GM12878 (cell line): ENCODE measurements around the gene CYBB. TPM values are rescaled to one million over a fixed set of nuclear protein-coding genes. Genes with fewer than 3 reads are reported as not detected.
A peak's percentile ranks its signal among the peaks of the same experiment; 100 is the strongest.

Experiments used
- BACH1 ChIP-seq: fragments of 450-650 bp; IDR thresholded peaks from 2 replicates; pipeline ENCODE4 v1.6.1; 2017; ENCODE audit warnings: mild to moderate bottlenecking, borderline replicate concordance
- BCL11A ChIP-seq: IDR thresholded peaks from 2 replicates; pipeline ENCODE4 v1.6.1; 2011; ENCODE audit warnings: low read depth, low read length
- BHLHE40 ChIP-seq, 2 experiments: fragments of 450-650 bp in 1 of 2; IDR thresholded peaks; 2 replicates each; pipeline ENCODE4 v1.6.1; 2011 to 2017; ENCODE audit warnings: low read depth in 2 of 2, borderline replicate concordance in 1 of 2, improper control_type of control experiment in 1 of 2, low read length in 1 of 2, mild to moderate bottlenecking in 1 of 2
- CBX3 ChIP-seq: fragments of 200-600 bp; sonication (generic); IDR thresholded peaks from 2 replicates; pipeline ENCODE4 v1.6.1; 2016; ENCODE audit warnings: low read depth, borderline replicate concordance
- CHD1 ChIP-seq: IDR thresholded peaks from 2 replicates; pipeline ENCODE4 v1.6.1; 2012; ENCODE audit warnings: low read depth, low read length, improper control_type of control experiment
- CTCF ChIP-seq, 3 experiments: IDR thresholded peaks in 2 of 3; conservative IDR thresholded peaks in 1 of 3; 2 replicates each; pipeline ENCODE4 v1.5.1; 2011; ENCODE audit warnings: low read depth in 3 of 3, low read length in 3 of 3, mild to moderate bottlenecking in 3 of 3, control low read depth in 2 of 3, moderate library complexity in 2 of 3, inconsistent platforms in 1 of 3, mixed read lengths in 1 of 3; ENCODE audit not compliant: control insufficient read depth in 2 of 3, insufficient read depth in 1 of 3; ENCODE audit errors: extremely low read depth in 1 of 3
- DPF2 ChIP-seq: fragments of 450-650 bp; IDR thresholded peaks from 2 replicates; pipeline ENCODE4 v1.6.1; 2017; ENCODE audit warnings: mild to moderate bottlenecking
- ELK1 ChIP-seq: IDR thresholded peaks from 2 replicates; pipeline ENCODE4 v1.6.1; 2012; ENCODE audit warnings: low read depth, low read length, improper control_type of control experiment
- HDAC2 ChIP-seq: fragments of 200-600 bp; sonication (generic); IDR thresholded peaks from 2 replicates; pipeline ENCODE4 v1.6.1; 2017
- HDGF ChIP-seq: fragments of 450-650 bp; IDR thresholded peaks from 2 replicates; pipeline ENCODE4 v1.6.1; 2016; ENCODE audit warnings: antibody characterized with exemption
- IRF4 ChIP-seq: IDR thresholded peaks from 2 replicates; pipeline ENCODE4 v1.6.1; 2011; ENCODE audit warnings: low read depth, low read length
- MTA2 ChIP-seq: fragments of 450-650 bp; IDR thresholded peaks from 2 replicates; pipeline ENCODE4 v1.6.1; 2016; ENCODE audit warnings: low read depth, mild to moderate bottlenecking, moderate library complexity
- MYC ChIP-seq: IDR thresholded peaks from 2 replicates; pipeline ENCODE4 v1.6.1; 2011; ENCODE audit warnings: mild to moderate bottlenecking, low read length, moderate library complexity, inconsistent platforms; ENCODE audit not compliant: insufficient read depth, insufficient replicate concordance, insufficient read length, severe bottlenecking
- NFIC ChIP-seq: IDR thresholded peaks from 2 replicates; pipeline ENCODE4 v1.6.1; 2012; ENCODE audit warnings: low read depth, mild to moderate bottlenecking, inconsistent platforms, low read length, moderate library complexity
- NR2C1 ChIP-seq: fragments of 450-650 bp; IDR thresholded peaks from 2 replicates; pipeline ENCODE4 v1.6.1; 2017; ENCODE audit warnings: antibody characterized with exemption, mild to moderate bottlenecking, moderate library complexity
- PAX8 ChIP-seq: fragments of 450-650 bp; IDR thresholded peaks from 2 replicates; pipeline ENCODE4 v1.6.1; 2017; ENCODE audit warnings: mild to moderate bottlenecking, moderate library complexity
- PKNOX1 ChIP-seq: fragments of 450-650 bp; IDR thresholded peaks from 2 replicates; pipeline ENCODE4 v1.6.1; 2016; ENCODE audit warnings: mild to moderate bottlenecking
- SMARCA5 ChIP-seq: fragments of 450-650 bp; IDR thresholded peaks from 2 replicates; pipeline ENCODE4 v1.6.1; 2017; ENCODE audit warnings: mild to moderate bottlenecking
- ZBED1 ChIP-seq: IDR thresholded peaks from 2 replicates; pipeline ENCODE4 v1.6.1; 2016; ENCODE audit warnings: borderline replicate concordance
- ZBTB11 ChIP-seq: fragments of 450-650 bp; formaldehyde crosslinking; IDR thresholded peaks from 2 replicates; pipeline ENCODE4 v1.5.0; 2022; ENCODE audit warnings: mild to moderate bottlenecking, missing genetic modification characterization
- ZBTB33 ChIP-seq: fragments of 450-650 bp; IDR thresholded peaks from 2 replicates; pipeline ENCODE4 v1.6.1; 2017; ENCODE audit warnings: mild to moderate bottlenecking
- polyA plus RNA-seq, 11 experiments: library from polyadenylated mRNA; depleted of rRNA in 4 of 11; unstranded in 6 of 11; stranded (reverse) in 5 of 11; fragments of >200 nt; fragmentation: Nextera tagmentation in 4 of 11; fragmentation: Illumina TruSeq in 1 of 11; extraction: Ambion mirVana in 4 of 11; extraction: Trizol in 1 of 11; gene quantifications; 1 replicate in 1 of 11; 2 replicates in 10 of 11; pipeline versions ENCODE4 v1.2.1 to v1.2.3, GENCODE V29; 2011 to 2016; ENCODE audit warnings: inconsistent platforms in 2 of 11, missing spikeins in 2 of 11, low read depth in 1 of 11
- total RNA-seq, 4 experiments: library from RNA; depleted of rRNA in 3 of 4; stranded (reverse); fragments of >200 nt in 3 of 4; fragmentation: Illumina TruSeq in 1 of 4; extraction: Trizol in 1 of 4; gene quantifications; 2 replicates each; pipeline versions ENCODE4 v1.2.1 to v1.2.3, GENCODE V29; 2013 to 2021

The CYBB gene
- total and polyA plus RNA-seq, 10 of the 15 experiments (the other 5 are each of a cell fraction or from before 2014, with no cell fraction given): 6.2 to 73.9 (median 24.8) TPM

- TF ChIP-seq ZBTB33 (no peak), IRF4 (0 out of 2 replicates have a peak, but pooled peaks have one; percentile 36), BHLHE40 (IDR thresholded peaks at IDR 0.05; ENCODE audit: borderline replicate concordance in 1 of 2, low read depth in 2 of 2, low read length in 1 of 2) (no peak), PKNOX1 (no peak), SMARCA5 (no peak), NR2C1 (no peak), MYC (no peak), HDGF (no peak), ELK1 (no peak), CBX3 (no peak), BACH1 (no peak), DPF2 (peak; percentile 69), MTA2 (peak; percentile 62; the same call in 1 of the 2 replicates), PAX8 (no peak), CTCF (IDR thresholded peaks at IDR 0.05 in 2 of 3, conservative IDR thresholded peaks at IDR 0.05 in 1 of 3; ENCODE audit: control insufficient read depth in 2 of 3, extremely low read depth in 1 of 3, insufficient read depth in 1 of 3, low read depth in 3 of 3, low read length in 3 of 3) (no peak), CHD1 (no peak), ZBED1 (0 out of 2 replicates have a peak, but pooled peaks have one; percentile 47), HDAC2 (no peak), BCL11A (peak; percentile 53; the same call in 1 of the 2 replicates), ZBTB11 (no peak), NFIC (peak; percentile 76)
These were observed 33.5 kb upstream of the CYBB start (continued) for GRCh38 chrX:37746218-37746941.
